DND-41 (cell line): ENCODE results near the gene SPRED1.

Experiments used
- CTCF ChIP-seq: IDR thresholded peaks from 2 replicates; pipeline ENCODE4 v1.5.1; 2012; ENCODE audit warnings: borderline replicate concordance, low read length, moderate library complexity, mild to moderate bottlenecking; ENCODE audit not compliant: poor library complexity, severe bottlenecking; ENCODE audit errors: extremely low read depth
- EZH2 ChIP-seq: IDR thresholded peaks from 3 replicates; pipeline ENCODE4 v1.6.1; 2012; ENCODE audit warnings: borderline replicate concordance, low read depth, mild to moderate bottlenecking, moderate library complexity, low read length, inconsistent platforms; ENCODE audit not compliant: severe bottlenecking

GRCh38 chr15:38374556-38374955 is 121.9 kb downstream of the SPRED1 start:
- TF ChIP-seq CTCF (no peak), EZH2 (no peak)
